CD8-positive, alpha-beta memory T cell (primary cell): Measurements from ENCODE around the gene AIG1. TPM values are rescaled to one million over a fixed set of nuclear protein-coding genes. Genes with fewer than 3 reads are reported as not detected.
A peak's percentile ranks its signal among the peaks of the same experiment; 100 is the strongest.

Experiments used
- CTCF ChIA-PET: fragments of 350-600 bp; sonication (Branson Sonifier 250); formaldehyde crosslinking; loops from one replicate; lab custom pipeline; 2021; ENCODE audit warnings: antibody characterized with exemption; lab: Charles Lee
- POLR2A ChIA-PET: fragments of 350-600 bp; sonication (Branson Sonifier 250); formaldehyde crosslinking; loops from one replicate; lab custom pipeline; 2021; ENCODE audit warnings: antibody characterized with exemption; lab: Charles Lee
- DNase-seq, 5 donors: peaks; one replicate each; pipeline versions ENCODE4 v3.0.0 to v3.0.0-alpha.2; 2020 to 2022; ENCODE audit warnings: mixed read lengths in 1 of 5
- H3K27ac ChIP-seq: one replicate; pipeline ENCODE4 v1.7.0; 2013; ENCODE audit warnings: low read depth, mild to moderate bottlenecking, low read length, moderate library complexity
- H3K27me3 ChIP-seq: 2 replicates; pipeline ENCODE4 v1.7.0; 2013; ENCODE audit warnings: low read length, mild to moderate bottlenecking; ENCODE audit not compliant: insufficient read depth, poor library complexity, severe bottlenecking
- H3K36me3 ChIP-seq: 2 replicates; pipeline ENCODE4 v1.7.0; 2013; ENCODE audit warnings: mild to moderate bottlenecking, low read length, moderate library complexity; ENCODE audit not compliant: insufficient read depth
- H3K4me1 ChIP-seq: 2 replicates; pipeline ENCODE4 v1.7.0; 2013; ENCODE audit warnings: mild to moderate bottlenecking, low read length, moderate library complexity; ENCODE audit not compliant: insufficient read depth
- H3K4me3 ChIP-seq: 2 replicates; pipeline ENCODE4 v1.7.0; 2013; ENCODE audit warnings: mild to moderate bottlenecking, low read length
- H3K9me3 ChIP-seq: 2 replicates; pipeline ENCODE4 v1.7.0; 2013; ENCODE audit warnings: mild to moderate bottlenecking, low read length
- H3K27ac Mint-ChIP-seq, 8 donors: one replicate each; pipeline ENCODE4 v1.8.0; 2020 to 2021; ENCODE audit warnings: mixed read lengths in 8 of 8, mild to moderate bottlenecking in 6 of 8, inconsistent platforms in 3 of 8, moderate library complexity in 3 of 8
- H3K27me3 Mint-ChIP-seq, 2 donors: one replicate each; pipeline ENCODE4 v1.8.0; 2020 to 2021; ENCODE audit warnings: mixed read lengths in 2 of 2, mild to moderate bottlenecking in 1 of 2, moderate library complexity in 1 of 2
- H3K36me3 Mint-ChIP-seq, 3 donors: one replicate each; pipeline ENCODE4 v1.8.0; 2020 to 2021; ENCODE audit warnings: mixed read lengths in 3 of 3, inconsistent platforms in 1 of 3, mild to moderate bottlenecking in 1 of 3
- H3K4me1 Mint-ChIP-seq, 3 donors: one replicate each; pipeline ENCODE4 v1.8.0; 2020 to 2021; ENCODE audit warnings: mixed read lengths in 3 of 3, inconsistent platforms in 1 of 3, mild to moderate bottlenecking in 1 of 3
- H3K4me3 Mint-ChIP-seq, 7 donors: one replicate each; pipeline ENCODE4 v1.8.0; 2020 to 2021; ENCODE audit warnings: mixed read lengths in 7 of 7, mild to moderate bottlenecking in 6 of 7, moderate library complexity in 4 of 7, inconsistent platforms in 2 of 7
- H3K9me3 Mint-ChIP-seq, 5 donors: one replicate each; pipeline ENCODE4 v1.8.0; 2020 to 2022; ENCODE audit warnings: mixed read lengths in 5 of 5, mild to moderate bottlenecking in 3 of 5, moderate library complexity in 2 of 5, inconsistent platforms in 1 of 5
- polyA plus RNA-seq: library from polyadenylated mRNA; unstranded; fragments of 300-500 nt; fragmentation: Illumina TruSeq; gene quantifications from one replicate; pipeline ENCODE4 v1.2.3, GENCODE V29; 2021
- total RNA-seq, 2 experiments: library from RNA; stranded (reverse); gene quantifications; one replicate each; pipeline ENCODE4 v1.2.3, GENCODE V29; 2021

AIG1 gene
- total and polyA plus RNA-seq, 3 experiments from 2014 or later: 6.9 to 17.3 (median 8.2) TPM

- Histone ChIP-seq H3K36me3 (no peaks in the 10 kb centered on the region), H3K9me3 (no peaks in the 10 kb centered on the region), H3K4me1 (no peaks in the 10 kb centered on the region), H3K27me3 (no peaks in the 10 kb centered on the region), H3K27ac (no peak overlapping the region), H3K4me3 (no peak overlapping the region)
- H3K4me1 Mint-ChIP-seq: no peaks in the 10 kb centered on the region
- no peak overlapping the region for H3K27ac Mint-ChIP-seq
- CTCF ChIA-PET: no interaction called here
- H3K36me3 Mint-ChIP-seq: peaks cover 0 to 9% (median 3%) of the 10 kb centered on the region in 3 donors
- DNase-seq: no peak
- no peak overlapping the region for H3K4me3 Mint-ChIP-seq
- H3K9me3 Mint-ChIP-seq: peaks cover 0 to 2% (median 0%) of the 10 kb centered on the region in 5 donors
- no peaks in the 10 kb centered on the region for H3K27me3 Mint-ChIP-seq
- POLR2A ChIA-PET: no interaction called here
These were observed 186.9 kb downstream of the AIG1 start for GRCh38 chr6:143247586-143247985.

DNA sequence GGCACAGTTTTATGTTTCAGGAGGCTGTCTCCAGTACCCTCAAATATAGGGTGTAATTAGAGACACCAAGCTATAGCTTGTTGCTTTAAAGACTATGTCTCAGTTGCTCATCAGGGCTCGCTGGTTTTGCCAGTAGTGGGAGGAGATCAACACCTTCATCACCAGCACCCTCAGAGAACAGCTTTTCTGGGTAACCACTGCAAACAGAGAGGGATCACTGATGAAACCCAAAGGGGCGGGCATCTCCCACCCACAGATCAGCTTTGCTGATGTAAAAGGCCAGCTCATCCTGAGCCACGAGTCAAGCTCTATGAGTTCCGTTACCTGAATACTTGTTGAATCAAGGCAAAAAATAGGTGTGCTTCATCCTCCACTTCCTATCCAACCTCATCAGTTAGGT is 187.7 kb downstream of the AIG1 start:
- Histone ChIP-seq H3K36me3 (no peaks in the 10 kb centered on the region), H3K27ac (no peak overlapping the region), H3K9me3 (no peaks in the 10 kb centered on the region), H3K27me3 (no peaks in the 10 kb centered on the region), H3K4me1 (no peaks in the 10 kb centered on the region), H3K4me3 (no peak overlapping the region)
- ChIA-PET CTCF (no interaction called here), POLR2A (no interaction called here)
- Mint-ChIP-seq H3K4me1 (no peaks in the 10 kb centered on the region), H3K27ac (peak overlapping the region in 1 of 8 donors; percentile 13), H3K9me3 (peaks cover 0 to 2% (median 0%) of the 10 kb centered on the region in 5 donors), H3K4me3 (no peak overlapping the region), H3K27me3 (no peaks in the 10 kb centered on the region), H3K36me3 (peaks cover 0 to 9% (median 4%) of the 10 kb centered on the region in 3 donors)
- DNase-seq: no peak

GRCh38 chr6:143251288-143251687 is 190.6 kb downstream of the AIG1 start:
- Mint-ChIP-seq H3K27me3 (no peaks in the 10 kb centered on the region), H3K4me1 (no peaks in the 10 kb centered on the region), H3K9me3 (no peaks in the 10 kb centered on the region), H3K36me3 (peaks cover 0 to 9% (median 4%) of the 10 kb centered on the region in 3 donors), H3K27ac (no peak overlapping the region), H3K4me3 (no peak overlapping the region)
- ChIA-PET POLR2A (no interaction called here), CTCF (no interaction called here)
- Histone ChIP-seq H3K27me3 (no peaks in the 10 kb centered on the region), H3K36me3 (no peaks in the 10 kb centered on the region), H3K27ac (no peak overlapping the region), H3K4me3 (no peak overlapping the region), H3K4me1 (no peaks in the 10 kb centered on the region), H3K9me3 (no peaks in the 10 kb centered on the region)
- DNase-seq: no peak

DNA sequence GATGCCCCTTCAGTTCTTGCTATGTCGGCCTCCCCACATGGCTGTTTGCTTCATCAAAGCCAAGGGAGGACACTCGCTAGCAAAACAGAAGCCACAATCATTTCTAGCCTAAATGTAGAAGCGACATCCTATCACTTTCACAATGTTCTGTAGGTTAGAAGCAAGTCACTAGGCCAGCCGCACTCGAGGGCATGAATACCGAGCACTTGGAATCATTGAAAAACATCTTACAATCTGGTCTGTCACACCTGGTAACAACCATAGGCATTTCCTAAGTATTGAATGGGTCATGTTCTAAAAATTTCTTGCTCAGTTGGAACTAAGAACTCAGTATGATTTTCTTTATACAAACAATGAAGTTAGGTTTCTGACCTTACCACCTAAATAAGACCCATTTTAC is 192.3 kb downstream of the AIG1 start:
- no peaks in the 10 kb centered on the region for H3K4me1 Mint-ChIP-seq
- no peaks in the 10 kb centered on the region for H3K27me3 Mint-ChIP-seq
- H3K36me3 Mint-ChIP-seq: peaks cover 0 to 9% (median 2%) of the 10 kb centered on the region in 3 donors
- no peak for DNase-seq
- H3K27me3 ChIP-seq: no peaks in the 10 kb centered on the region
- CTCF ChIA-PET: no interaction called here
- no peaks in the 10 kb centered on the region for H3K4me1 ChIP-seq
- H3K4me3 ChIP-seq: no peak overlapping the region
- no peaks in the 10 kb centered on the region for H3K36me3 ChIP-seq
- no peak overlapping the region for H3K27ac Mint-ChIP-seq
- no peak overlapping the region for H3K27ac ChIP-seq
- POLR2A ChIA-PET: no interaction called here
- no peaks in the 10 kb centered on the region for H3K9me3 ChIP-seq
- H3K9me3 Mint-ChIP-seq: no peaks in the 10 kb centered on the region
- H3K4me3 Mint-ChIP-seq: no peak overlapping the region

DNA sequence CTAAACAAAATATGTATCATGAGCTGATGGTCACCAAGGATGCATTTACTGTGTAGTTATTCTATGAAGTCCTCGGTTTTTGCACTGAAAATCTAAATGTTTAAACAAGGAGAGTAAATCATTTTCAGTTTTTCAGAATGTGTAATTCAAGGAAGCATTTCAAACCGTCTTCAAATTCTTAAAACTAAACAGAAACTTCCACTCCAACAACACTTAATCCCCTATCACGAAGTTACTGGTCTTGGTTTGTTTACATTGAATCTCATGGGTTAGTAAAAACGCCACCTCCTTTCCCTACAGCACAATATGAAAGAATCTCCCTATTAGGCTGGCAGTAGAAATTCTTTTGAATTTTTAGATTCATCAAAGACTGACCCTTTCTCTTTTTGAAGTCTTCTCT is 192.9 kb downstream of the AIG1 start:
- Histone ChIP-seq H3K27ac (no peak overlapping the region), H3K4me3 (no peak overlapping the region), H3K36me3 (no peaks in the 10 kb centered on the region), H3K4me1 (no peaks in the 10 kb centered on the region), H3K9me3 (no peaks in the 10 kb centered on the region), H3K27me3 (no peaks in the 10 kb centered on the region)
- Mint-ChIP-seq H3K4me1 (no peaks in the 10 kb centered on the region), H3K9me3 (no peaks in the 10 kb centered on the region), H3K27ac (peak overlapping the region in 1 of 8 donors; percentile 27), H3K36me3 (peaks cover 0 to 9% (median 2%) of the 10 kb centered on the region in 3 donors), H3K27me3 (no peaks in the 10 kb centered on the region), H3K4me3 (no peak overlapping the region)
- ChIA-PET CTCF (no interaction called here), POLR2A (no interaction called here)
- no peak for DNase-seq

GRCh38 chr6:143258945-143259344 is 198.3 kb downstream of the AIG1 start:
- no peak overlapping the region for H3K4me3 Mint-ChIP-seq

DNA sequence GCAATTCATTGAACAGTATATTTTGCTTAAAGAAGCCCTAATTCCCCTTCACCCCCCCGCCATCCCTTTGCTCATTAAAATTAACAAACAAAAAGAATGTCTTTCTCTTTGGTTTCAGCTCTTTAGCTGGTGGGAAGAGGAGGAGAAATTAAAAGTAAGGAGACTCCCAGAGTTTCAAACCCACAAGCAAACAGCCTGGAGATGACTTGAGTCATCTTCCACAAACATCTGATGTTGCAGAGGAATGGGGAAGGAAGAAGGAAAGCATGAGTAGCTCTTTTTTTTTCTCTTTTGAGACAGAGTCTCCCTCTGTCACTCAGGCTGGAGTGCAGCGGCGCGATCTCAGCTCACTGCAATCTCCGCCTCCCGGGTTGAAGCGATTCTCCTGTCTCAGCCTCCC is 200.2 kb downstream of the AIG1 start:
- CTCF ChIA-PET: no interaction called here

More at GRCh38 chr6:143258945-143259344, 198.3 kb downstream of the AIG1 start:
- POLR2A ChIA-PET: no interaction called here
- Mint-ChIP-seq H3K4me1 (no peaks in the 10 kb centered on the region), H3K36me3 (peaks cover 0 to 7% (median 0%) of the 10 kb centered on the region in 3 donors), H3K9me3 (no peaks in the 10 kb centered on the region), H3K27me3 (no peaks in the 10 kb centered on the region), H3K27ac (no peak overlapping the region)
- Histone ChIP-seq H3K4me3 (no peak overlapping the region), H3K4me1 (no peaks in the 10 kb centered on the region), H3K27me3 (no peaks in the 10 kb centered on the region), H3K9me3 (no peaks in the 10 kb centered on the region), H3K36me3 (no peaks in the 10 kb centered on the region), H3K27ac (no peak overlapping the region)
- no peak for DNase-seq
- CTCF ChIA-PET: no interaction called here

DNA sequence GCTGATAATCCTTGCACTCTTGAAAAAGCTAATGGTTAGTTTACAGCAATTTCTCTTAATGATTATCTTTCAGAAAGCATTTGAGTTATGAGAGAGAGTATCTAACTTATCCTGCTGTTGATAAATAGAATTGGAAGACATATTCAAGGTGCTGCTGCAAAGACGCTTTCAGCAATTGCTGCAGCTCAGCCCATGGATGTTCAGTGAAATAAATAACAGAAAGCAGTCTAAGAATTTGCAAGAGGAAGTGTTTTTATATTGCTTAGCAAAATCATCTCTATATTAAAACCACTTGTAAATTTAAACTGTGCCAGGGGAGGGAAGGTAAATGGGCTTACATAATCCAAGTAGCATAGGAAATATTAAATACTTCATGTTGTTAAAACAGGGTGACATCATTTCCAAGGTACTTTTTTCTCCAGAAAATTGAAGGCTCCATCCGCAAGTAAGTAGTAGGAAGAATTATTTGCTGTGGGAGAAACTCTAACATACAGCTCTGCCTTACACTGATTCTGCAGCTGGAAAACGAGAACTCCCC is 201.3 kb downstream of the AIG1 start:
- no peaks in the 10 kb centered on the region for H3K27me3 ChIP-seq
- POLR2A ChIA-PET: no interaction called here
- Mint-ChIP-seq H3K9me3 (no peaks in the 10 kb centered on the region), H3K36me3 (peaks cover 0 to 7% (median 0%) of the 10 kb centered on the region in 3 donors), H3K4me1 (no peaks in the 10 kb centered on the region), H3K27ac (no peak overlapping the region), H3K4me3 (no peak overlapping the region), H3K27me3 (peaks cover 0 to 4% of the 10 kb centered on the region in 2 donors)
- H3K9me3 ChIP-seq: no peaks in the 10 kb centered on the region
- no peaks in the 10 kb centered on the region for H3K36me3 ChIP-seq
- H3K4me3 ChIP-seq: no peak overlapping the region
- H3K4me1 ChIP-seq: no peaks in the 10 kb centered on the region
- CTCF ChIA-PET: no interaction called here
- H3K27ac ChIP-seq: no peak overlapping the region
- no peak for DNase-seq

More for the DNA sequence above, 200.2 kb downstream of the AIG1 start:
- Histone ChIP-seq H3K9me3 (no peaks in the 10 kb centered on the region), H3K4me1 (no peaks in the 10 kb centered on the region), H3K27me3 (no peaks in the 10 kb centered on the region), H3K4me3 (no peak overlapping the region), H3K36me3 (no peaks in the 10 kb centered on the region), H3K27ac (no peak overlapping the region)
- Mint-ChIP-seq H3K27me3 (peaks cover 0 to 3% of the 10 kb centered on the region in 2 donors), H3K4me1 (no peaks in the 10 kb centered on the region), H3K4me3 (no peak overlapping the region), H3K27ac (no peak overlapping the region), H3K36me3 (peaks cover 0 to 7% (median 0%) of the 10 kb centered on the region in 3 donors), H3K9me3 (no peaks in the 10 kb centered on the region)
- POLR2A ChIA-PET: no interaction called here
- no peak for DNase-seq
